H1 (cell line): ENCODE results near the gene ZSWIM7. TPM values are rescaled to one million over a fixed set of nuclear protein-coding genes. Genes with fewer than 3 reads are reported as not detected.
A peak's percentile ranks its signal among the peaks of the same experiment; 100 is the strongest.

ENCODE experiments used
- CTCF ChIA-PET: fragments of 300-600 bp; sonication (Branson Sonifier 250); formaldehyde crosslinking; loops from one replicate; lab custom pipeline; 2021; ENCODE audit not compliant: partially characterized antibody; lab: Charles Lee
- POLR2A ChIA-PET: fragments of 300-600 bp; sonication (Branson Sonifier 250); formaldehyde crosslinking; loops from one replicate; lab custom pipeline; 2021; ENCODE audit warnings: inconsistent platforms; ENCODE audit not compliant: partially characterized antibody; lab: Charles Lee
- DNase-seq, 2 experiments: peaks; one replicate each; pipeline versions ENCODE4 v3.0.0 to v3.0.0-alpha.2; 2010 to 2022; ENCODE audit warnings: low spot score in 2 of 2, low read depth in 1 of 2, mixed read lengths in 1 of 2
- FAIRE-seq: peaks from 2 replicates; lab custom pipeline; 2011; peaks lifted over from hg19 to GRCh38; lab: Jason Lieb, UNC
- H2AFZ ChIP-seq: 2 replicates; pipeline ENCODE4 v1.8.1; 2012; ENCODE audit warnings: low read length, inconsistent platforms
- H2AK5ac ChIP-seq: 2 replicates; pipeline ENCODE4 v1.6.1; 2013; ENCODE audit warnings: low read depth, low read length
- H2BK120ac ChIP-seq: replicated peaks from 2 replicates; pipeline ENCODE3; 2013; ENCODE audit warnings: low read depth, low read length, inconsistent platforms
- H2BK12ac ChIP-seq: 2 replicates; pipeline ENCODE4 v1.6.1; 2013; ENCODE audit warnings: low read depth, low read length
- H2BK15ac ChIP-seq: 2 replicates; pipeline ENCODE4 v1.6.1; 2013; ENCODE audit warnings: low read length
- H2BK20ac ChIP-seq: 2 replicates; pipeline ENCODE4 v1.6.1; 2013; ENCODE audit warnings: low read length
- H2BK5ac ChIP-seq: 2 replicates; pipeline ENCODE4 v1.6.1; 2013; ENCODE audit warnings: low read depth, low read length
- H3K14ac ChIP-seq: 2 replicates; pipeline ENCODE4 v1.6.1; 2013; ENCODE audit warnings: inconsistent platforms; ENCODE audit not compliant: insufficient read length
- H3K18ac ChIP-seq: 2 replicates; pipeline ENCODE4 v1.6.1; 2013; ENCODE audit warnings: low read length; ENCODE audit errors: extremely low read depth
- H3K23ac ChIP-seq: 2 replicates; pipeline ENCODE4 v1.6.1; 2013; ENCODE audit warnings: inconsistent platforms; ENCODE audit not compliant: insufficient read length
- H3K23me2 ChIP-seq: 2 replicates; pipeline ENCODE4 v1.6.1; 2013; ENCODE audit warnings: low read depth, low read length
- H3K27ac ChIP-seq: 2 replicates; pipeline ENCODE4 v1.6.1; 2011; ENCODE audit warnings: low read depth, low read length, inconsistent platforms
- H3K27me3 ChIP-seq, 4 experiments: replicated peaks in 1 of 4; 1 replicate in 1 of 4; 2 replicates in 3 of 4; pipeline versions ENCODE4 v1.6.1 to v1.8.1; 2011 to 2013; ENCODE audit warnings: low read length in 3 of 4, mild to moderate bottlenecking in 3 of 4, inconsistent platforms in 2 of 4, mixed read lengths in 2 of 4, moderate library complexity in 1 of 4; ENCODE audit not compliant: control insufficient read depth in 3 of 4, insufficient read depth in 3 of 4; ENCODE audit errors: extremely low read depth in 1 of 4
- H3K36me3 ChIP-seq, 4 experiments: 2 replicates each; pipeline versions ENCODE4 v1.6.1 to v1.8.1; 2011 to 2013; ENCODE audit warnings: mild to moderate bottlenecking in 4 of 4, low read length in 3 of 4, moderate library complexity in 2 of 4, control low read depth in 1 of 4, inconsistent platforms in 1 of 4; ENCODE audit not compliant: insufficient read depth in 4 of 4, control insufficient read depth in 2 of 4
- H3K4ac ChIP-seq: replicated peaks from 2 replicates; pipeline ENCODE3; 2013; ENCODE audit warnings: low read length, low read depth, mixed read lengths, inconsistent platforms; ENCODE audit not compliant: insufficient read length
- H3K4me1 ChIP-seq, 4 experiments: replicated peaks in 1 of 4; 1 replicate in 1 of 4; 2 replicates in 3 of 4; pipeline versions ENCODE4 v1.6.1 to v1.8.1; 2011 to 2013; ENCODE audit warnings: low read length in 3 of 4, inconsistent platforms in 2 of 4, mixed read lengths in 1 of 4; ENCODE audit not compliant: insufficient read depth in 4 of 4, control insufficient read depth in 3 of 4
- H3K4me2 ChIP-seq, 2 experiments: 2 replicates each; pipeline versions ENCODE4 v1.6.1 to v1.8.1; 2011 to 2013; ENCODE audit warnings: low read depth in 2 of 2, low read length in 2 of 2, control low read depth in 1 of 2, inconsistent platforms in 1 of 2, mild to moderate bottlenecking in 1 of 2; ENCODE audit not compliant: insufficient read depth in 1 of 2
- H3K4me3 ChIP-seq, 4 experiments: fragments of 200-600, 300-600 bp in 1 of 4; sonication (generic), shearing (Covaris generic), sonication (Bioruptor Twin) in 1 of 4; 2 replicates each; pipeline versions ENCODE4 v1.5.1 to v1.8.1; 2011 to 2016; ENCODE audit warnings: low read length in 4 of 4, low read depth in 3 of 4, control low read depth in 2 of 4, inconsistent platforms in 2 of 4, mild to moderate bottlenecking in 2 of 4, mixed read lengths in 1 of 4, moderate library complexity in 1 of 4; ENCODE audit not compliant: insufficient read depth in 2 of 4; ENCODE audit errors: extremely low read depth in 1 of 4
- H3K56ac ChIP-seq: replicated peaks from 2 replicates; pipeline ENCODE3; 2013; ENCODE audit warnings: low read depth, mild to moderate bottlenecking, mixed read lengths, low read length, inconsistent platforms; ENCODE audit not compliant: insufficient read length
- H3K79me1 ChIP-seq: 2 replicates; pipeline ENCODE4 v1.6.1; 2013; ENCODE audit warnings: low read depth, low read length, control low read depth
- H3K79me2 ChIP-seq, 2 experiments: 2 replicates each; pipeline versions ENCODE4 v1.6.1 to v1.8.1; 2012 to 2013; ENCODE audit warnings: low read length in 2 of 2, mild to moderate bottlenecking in 2 of 2, inconsistent platforms in 1 of 2; ENCODE audit not compliant: insufficient read depth in 2 of 2, control insufficient read depth in 1 of 2
- H3K9ac ChIP-seq, 4 experiments: replicated peaks in 1 of 4; 1 replicate in 1 of 4; 2 replicates in 3 of 4; pipeline versions ENCODE4 v1.6.1 to v1.8.1; 2011 to 2013; ENCODE audit warnings: low read depth in 3 of 4, low read length in 3 of 4, control low read depth in 2 of 4, mild to moderate bottlenecking in 2 of 4, moderate library complexity in 2 of 4, inconsistent platforms in 1 of 4; ENCODE audit errors: extremely low read depth in 1 of 4
- H3K9me3 ChIP-seq, 2 experiments: 2 replicates each; pipeline versions ENCODE4 v1.6.1 to v1.8.1; 2012 to 2013; ENCODE audit warnings: mild to moderate bottlenecking in 2 of 2, moderate library complexity in 2 of 2, control low read depth in 1 of 2, inconsistent platforms in 1 of 2, low read depth in 1 of 2, low read length in 1 of 2, mixed read lengths in 1 of 2; ENCODE audit not compliant: insufficient read depth in 2 of 2
- H4K20me1 ChIP-seq, 2 experiments: replicated peaks in 1 of 2; 2 replicates each; pipeline versions ENCODE3 to v1.8.1; 2011 to 2013; ENCODE audit warnings: inconsistent platforms in 2 of 2, low read length in 2 of 2, mild to moderate bottlenecking in 1 of 2; ENCODE audit not compliant: insufficient read depth in 2 of 2, control insufficient read depth in 1 of 2
- H4K5ac ChIP-seq: 2 replicates; pipeline ENCODE4 v1.6.1; 2013; ENCODE audit warnings: low read length, low read depth, mixed read lengths, inconsistent platforms; ENCODE audit not compliant: insufficient read length
- H4K8ac ChIP-seq: 2 replicates; pipeline ENCODE4 v1.8.0; 2013; ENCODE audit warnings: mild to moderate bottlenecking, moderate library complexity, low read length, inconsistent platforms; ENCODE audit not compliant: insufficient read depth; ENCODE audit errors: extremely low read depth
- H4K91ac ChIP-seq: replicated peaks from 2 replicates; pipeline ENCODE3; 2013; ENCODE audit warnings: low read length, mixed read lengths, inconsistent platforms; ENCODE audit not compliant: insufficient read length
- CHD1 ChIP-seq: IDR thresholded peaks from 2 replicates; pipeline ENCODE4 v1.6.1; 2012; ENCODE audit warnings: low read depth, low read length, improper control_type of control experiment
- CHD2 ChIP-seq: IDR thresholded peaks from 2 replicates; pipeline ENCODE4 v1.6.1; 2012; ENCODE audit warnings: low read length, improper control_type of control experiment
- CREB1 ChIP-seq: IDR thresholded peaks from 2 replicates; pipeline ENCODE4 v1.6.1; 2012; ENCODE audit warnings: inconsistent platforms
- CTCF ChIP-seq, 3 experiments: IDR thresholded peaks; 1 replicate in 2 of 3; 2 replicates in 1 of 3; pipeline versions ENCODE4 v1.5.1 to v1.6.1; 2011; ENCODE audit warnings: low read length in 3 of 3, mild to moderate bottlenecking in 3 of 3, inconsistent platforms in 2 of 3, low read depth in 1 of 3, moderate library complexity in 1 of 3; ENCODE audit not compliant: insufficient read depth in 1 of 3; ENCODE audit errors: control extremely low read depth in 1 of 3
- EGR1 ChIP-seq: IDR thresholded peaks from 2 replicates; pipeline ENCODE4 v1.6.1; 2011; ENCODE audit warnings: low read depth, low read length, borderline replicate concordance
- EZH2 ChIP-seq: fragments of 200-600 bp; sonication (generic); IDR thresholded peaks from 2 replicates; pipeline ENCODE4 v1.7.1; 2012; ENCODE audit warnings: low read depth, mild to moderate bottlenecking, moderate library complexity, low read length, inconsistent platforms; ENCODE audit not compliant: severe bottlenecking
- KDM5A ChIP-seq: fragments of 200-600 bp; IDR thresholded peaks from 2 replicates; pipeline ENCODE4 v1.7.1; 2012; ENCODE audit warnings: mild to moderate bottlenecking, low read length, inconsistent platforms, mixed read lengths
- SAP30 ChIP-seq: fragments of 300-600 bp; sonication (generic); IDR thresholded peaks from 2 replicates; pipeline ENCODE4 v1.7.1; 2012; ENCODE audit warnings: low read length, moderate library complexity, mild to moderate bottlenecking, inconsistent platforms; ENCODE audit not compliant: insufficient read depth, insufficient replicate concordance
- SP1 ChIP-seq: IDR thresholded peaks from 2 replicates; pipeline ENCODE4 v1.6.1; 2011; ENCODE audit warnings: low read depth, low read length
- TAF7 ChIP-seq: optimal IDR thresholded peaks from 2 replicates; pipeline ENCODE3; 2011; ENCODE audit warnings: low read depth, mild to moderate bottlenecking, inconsistent platforms, low read length, moderate library complexity, borderline replicate concordance
- TEAD4 ChIP-seq: IDR thresholded peaks from 2 replicates; pipeline ENCODE4 v1.6.1; 2012; ENCODE audit warnings: low read depth, low read length, inconsistent platforms, mixed read lengths
- WGBS, 2 experiments: shearing (Covaris generic) in 1 of 2; methylation state at CpG; one replicate each; pipeline versions ENCODE4 v1.1.6 to v1.1.7; 2013 to 2015; ENCODE audit warnings: low lambda C conversion rate in 2 of 2, mixed read lengths in 2 of 2, inconsistent platforms in 1 of 2, low coverage in 1 of 2, missing lambda C conversion rate in 1 of 2; ENCODE audit not compliant: insufficient replicate concordance in 2 of 2, insufficient coverage in 1 of 2, insufficient read length in 1 of 2; ENCODE audit errors: extremely low coverage in 1 of 2, missing lambda C conversion rate in 1 of 2; 5-methylcytosine and 5-hydroxymethylcytosine counted together
- polyA plus RNA-seq, 7 experiments: library from polyadenylated mRNA; depleted of rRNA in 3 of 7; stranded (reverse) in 5 of 7; unstranded in 2 of 7; fragments of >200 nt in 5 of 7; fragments of 200-250 nt in 2 of 7; gene quantifications; 1 replicate in 5 of 7; 2 replicates in 1 of 7; 4 replicates in 1 of 7; pipeline versions ENCODE4 v1.2.1 to v1.2.3, GENCODE V29; 2011 to 2013; ENCODE audit warnings: missing spikeins in 2 of 7, mixed read lengths in 2 of 7
- total RNA-seq: library from RNA; stranded (reverse); fragmentation: NEBNext Ultra II Directional; extraction: Animal tissue kit (Norgen Biotek cat#: 25700); gene quantifications from 2 replicates; pipeline ENCODE4 v1.2.1, GENCODE V29; 2021

The ZSWIM7 gene
- total and polyA plus RNA-seq, 2 of the 8 experiments (the other 6 are each of a cell fraction or from before 2014, with no cell fraction given): 39.3 to 57.7 TPM

DNA sequence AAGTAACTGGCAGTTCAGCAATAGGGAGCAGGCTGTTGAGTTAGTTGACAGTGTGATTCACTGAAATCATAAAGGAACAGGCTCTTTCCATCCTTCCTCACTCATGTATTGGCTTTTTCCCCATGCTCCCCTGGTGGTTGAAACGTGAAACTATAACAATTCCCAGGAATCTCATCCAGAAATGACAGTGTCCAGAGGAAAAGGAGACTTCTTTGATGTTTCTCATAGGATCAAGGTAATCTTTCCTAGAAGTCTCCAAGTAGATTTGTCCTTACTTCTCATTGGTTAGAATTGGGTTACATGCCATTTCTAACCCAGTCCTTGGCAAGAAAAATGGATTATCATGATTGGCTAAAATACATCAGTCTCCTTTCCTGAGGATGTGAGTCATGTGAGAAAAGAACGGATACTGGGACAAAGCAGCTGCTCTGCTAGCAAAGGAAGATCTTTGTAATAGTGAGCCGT lies 14.5 kb upstream of the ZSWIM7 start:
- Histone ChIP-seq H3K36me3 (peaks cover under 1 to 42% (median 15%) of the 10 kb centered on the region in 4 experiments; a peak in 7 of 8 replicates), H2BK12ac (no peak overlapping the region), H2BK5ac (no peak overlapping the region), H3K18ac (no peak overlapping the region), H3K4me1 (no peaks in the 10 kb centered on the region; a peak in 1 of 7 replicates), H3K27ac (no peak overlapping the region), H2AK5ac (no peak overlapping the region), H2BK120ac (no peak overlapping the region), H2BK15ac (no peak overlapping the region), H4K91ac (no peak overlapping the region), H3K79me1 (no peaks in the 10 kb centered on the region; the same call in 1 of the 2 replicates), H3K56ac (no peak overlapping the region), H2BK20ac (no peak overlapping the region), H3K23ac (no peak overlapping the region), H4K5ac (no peak overlapping the region), H2AFZ (no peak overlapping the region), H3K9me3 (no peaks in the 10 kb centered on the region), H3K79me2 (peaks cover 0 to 13% of the 10 kb centered on the region in 2 experiments; a peak in 1 of 4 replicates), H3K4ac (no peak overlapping the region), H3K4me2 (no peak overlapping the region), H3K23me2 (no peaks in the 10 kb centered on the region), H3K27me3 (no peaks in the 10 kb centered on the region), H4K8ac (no peak overlapping the region), H3K4me3 (no peak overlapping the region), H4K20me1 (peaks cover 2 to 4% of the 10 kb centered on the region in 2 experiments), H3K14ac (no peak overlapping the region), H3K9ac (no peak overlapping the region)
- ChIA-PET CTCF (no interaction called here), POLR2A (interaction anchor here (0.9 to 1.5 kb wide), 2 partner anchors 9 to 13 kb away, joined by 3 to 4 read pairs; no protein-coding TSS in a partner anchor)
- peak; percentile 63 for FAIRE-seq
- no peak for DNase-seq
- WGBS, 2 experiments: 73% methylated on average over 3 of the region's 3 CpGs; no CpG with 5 or more reads in 1 of the 2 experiments
- TF ChIP-seq SP1: no peak
- no peak for TF ChIP-seq SAP30
- no peak for TF ChIP-seq CREB1
- peak in 2 of 3 experiments; percentile 21 to 56; a peak in 2 of 4 replicates for TF ChIP-seq CTCF (IDR thresholded peaks at IDR 0.05; ENCODE audit: control extremely low read depth in 1 of 3, insufficient read depth in 1 of 3, low read depth in 1 of 3, low read length in 3 of 3)
- TF ChIP-seq CHD2: no peak
- no peak for TF ChIP-seq EGR1
- no peak for TF ChIP-seq KDM5A
- no peak for TF ChIP-seq CHD1
- TF ChIP-seq TAF7: no peak
- TF ChIP-seq EZH2: no peak
- TF ChIP-seq TEAD4: no peak
